Measurements from ENCODE around the gene CTCF. TPM values are rescaled to one million over a fixed set of nuclear protein-coding genes. Genes with fewer than 3 reads are reported as not detected.

CTCF gene
- total and polyA plus RNA-seq, 10 of the 15 experiments (the other 5 are each of a cell fraction or from before 2014, with no cell fraction given): 9.1 to 55.0 (median 41.8) TPM

GRCh38 chr16:67546761-67547422 lies 15.4 kb upstream of the CTCF start:
- Histone ChIP-seq H3K9ac (ENCODE audit: control insufficient read depth, insufficient read depth, low read length) (peak overlapping the region; percentile 31), H3K79me2 (ENCODE audit: control insufficient read depth, insufficient read depth, low read length) (no peaks in the 10 kb centered on the region), H3K4me3 (no peak overlapping the region), H3K27ac (ENCODE audit: control insufficient read depth, insufficient read depth) (peak overlapping the region; percentile 87), H3K27me3 (replicated peaks in 1 of 2; ENCODE audit: control insufficient read depth in 2 of 2, insufficient read depth in 2 of 2, low read length in 1 of 2) (no peaks in the 10 kb centered on the region), H3K4me2 (ENCODE audit: control insufficient read depth, insufficient read depth) (peak overlapping the region; percentile 82), H2AFZ (ENCODE audit: control insufficient read depth, low read depth, low read length) (no peak overlapping the region), H3K36me3 (ENCODE audit: control insufficient read depth in 2 of 2, insufficient read depth in 2 of 2, low read length in 1 of 2) (peaks cover 10 to 11% of the 10 kb centered on the region in 2 experiments; a peak in 3 of 4 replicates), H3K9me3 (replicated peaks; ENCODE audit: control insufficient read depth, insufficient read depth, low read length) (no peaks in the 10 kb centered on the region), H4K20me1 (ENCODE audit: control insufficient read depth, insufficient read depth) (no peaks in the 10 kb centered on the region), H3K4me1 (ENCODE audit: control insufficient read depth, insufficient read depth, low read length) (peaks cover 28% of the 10 kb centered on the region)
- ATAC-seq (peak; percentile 74), FAIRE-seq (peak; percentile 92), DNase-seq (ENCODE audit: low read depth, low spot score) (no peak)
- ChIA-PET POLR2A (interaction anchor here (0.8 to 2.6 kb wide), 8 partner anchors 9 to 112 kb away, joined by 3 to 17 read pairs (median 9); partner anchors contain the start of genes ACD, CARMIL2 and RIPOR1), SMC1A (ENCODE audit: uncharacterized antibody, unreplicated experiment) (interaction anchor here (0.7 to 6.2 kb wide), 20 partner anchors 9 to 122 kb away, joined by 3 to 86 read pairs (median 5); partner anchors contain the start of genes ACD, C16orf86, CARMIL2 and CTCF), CTCF (interaction anchor here (0.5 to 5.9 kb wide), 46 partner anchors 10 to 712 kb away, joined by 3 to 138 read pairs (median 4); partner anchors contain the start of genes ACD, ATP6V0D1, C16orf86 and CARMIL2), RAD21 (ENCODE audit: unreplicated experiment) (interaction anchor here (0.7 to 5.8 kb wide), 20 partner anchors 9 to 389 kb away, joined by 3 to 102 read pairs (median 6); partner anchors contain the start of genes ACD, C16orf86, CARMIL2 and CTCF)
- in situ Hi-C loops (cut with MboI): loop anchor here (5.0 kb wide), 1 partner anchor 95 kb away; no protein-coding TSS in a partner anchor
- BruUV-seq (replicated peaks): no TSS peak
- WGBS (ENCODE audit: insufficient coverage, insufficient replicate concordance, low lambda C conversion rate, missing lambda C conversion rate): 7% methylated on average over 7 of the region's 7 CpGs
- intact Hi-C loops (cut with micrococcal nuclease; ENCODE audit: unreplicated experiment): loop anchor here (1.0 to 2.0 kb wide), 3 partner anchors 16 to 121 kb away; partner anchors contain the start of gene CTCF
- peak; percentile 27; the same call in 1 of the 2 replicates for TF ChIP-seq RUNX3 (IDR thresholded peaks at IDR 0.05; ENCODE audit: low read length)
- TF ChIP-seq KAT2A (conservative IDR thresholded peaks at IDR 0.05; ENCODE audit: control insufficient read depth, low read depth, low read length): no peak
- no peak for TF ChIP-seq ATF7 (IDR thresholded peaks at IDR 0.05; ENCODE audit: low read depth)
- no peak for TF ChIP-seq MYB (IDR thresholded peaks at IDR 0.05; ENCODE audit: borderline replicate concordance, low read depth, low read length)
- peak; percentile 69; the same call in 1 of the 2 replicates for TF ChIP-seq YY1 (IDR thresholded peaks at IDR 0.05; ENCODE audit: low read depth, low read length)
- no peak for TF ChIP-seq ZNF622 (IDR thresholded peaks at IDR 0.05)
- TF ChIP-seq PAX5 (IDR thresholded peaks at IDR 0.05; ENCODE audit: borderline replicate concordance, low read depth, low read length): no peak
- TF ChIP-seq ZNF687 (IDR thresholded peaks at IDR 0.05): no peak
- no peak for TF ChIP-seq USF2 (IDR thresholded peaks at IDR 0.05; ENCODE audit: borderline replicate concordance, low read depth, low read length)
- TF ChIP-seq NKRF (conservative IDR thresholded peaks at IDR 0.05): no peak
- peak; percentile 92 for TF ChIP-seq EED (IDR thresholded peaks at IDR 0.05; ENCODE audit: low read depth)
- no peak for TF ChIP-seq NFIC (IDR thresholded peaks at IDR 0.05; ENCODE audit: low read depth, low read length)
- TF ChIP-seq ETV6 (conservative IDR thresholded peaks at IDR 0.05 in 1 of 2, IDR thresholded peaks at IDR 0.05 in 1 of 2; ENCODE audit: borderline replicate concordance in 1 of 2, low read depth in 1 of 2): no peak
- no peak for TF ChIP-seq BCL11A (IDR thresholded peaks at IDR 0.05; ENCODE audit: low read depth, low read length)
- no peak for TF ChIP-seq CBX5 (IDR thresholded peaks at IDR 0.05; ENCODE audit: low read depth)
- no peak for TF ChIP-seq FOXK2 (IDR thresholded peaks at IDR 0.05)
- TF ChIP-seq HDAC2 (IDR thresholded peaks at IDR 0.05): no peak
